ENCODE measurements around the gene LRIG2. TPM values are rescaled to one million over a fixed set of nuclear protein-coding genes. Genes with fewer than 3 reads are reported as not detected.
A peak's percentile ranks its signal among the peaks of the same experiment; 100 is the strongest.
"Not testable (repeated sequence)": the region's sequence is repeated elsewhere in the genome, so short reads cannot be mapped to it uniquely, and the experiment has no call there.

The LRIG2 gene, protein sequence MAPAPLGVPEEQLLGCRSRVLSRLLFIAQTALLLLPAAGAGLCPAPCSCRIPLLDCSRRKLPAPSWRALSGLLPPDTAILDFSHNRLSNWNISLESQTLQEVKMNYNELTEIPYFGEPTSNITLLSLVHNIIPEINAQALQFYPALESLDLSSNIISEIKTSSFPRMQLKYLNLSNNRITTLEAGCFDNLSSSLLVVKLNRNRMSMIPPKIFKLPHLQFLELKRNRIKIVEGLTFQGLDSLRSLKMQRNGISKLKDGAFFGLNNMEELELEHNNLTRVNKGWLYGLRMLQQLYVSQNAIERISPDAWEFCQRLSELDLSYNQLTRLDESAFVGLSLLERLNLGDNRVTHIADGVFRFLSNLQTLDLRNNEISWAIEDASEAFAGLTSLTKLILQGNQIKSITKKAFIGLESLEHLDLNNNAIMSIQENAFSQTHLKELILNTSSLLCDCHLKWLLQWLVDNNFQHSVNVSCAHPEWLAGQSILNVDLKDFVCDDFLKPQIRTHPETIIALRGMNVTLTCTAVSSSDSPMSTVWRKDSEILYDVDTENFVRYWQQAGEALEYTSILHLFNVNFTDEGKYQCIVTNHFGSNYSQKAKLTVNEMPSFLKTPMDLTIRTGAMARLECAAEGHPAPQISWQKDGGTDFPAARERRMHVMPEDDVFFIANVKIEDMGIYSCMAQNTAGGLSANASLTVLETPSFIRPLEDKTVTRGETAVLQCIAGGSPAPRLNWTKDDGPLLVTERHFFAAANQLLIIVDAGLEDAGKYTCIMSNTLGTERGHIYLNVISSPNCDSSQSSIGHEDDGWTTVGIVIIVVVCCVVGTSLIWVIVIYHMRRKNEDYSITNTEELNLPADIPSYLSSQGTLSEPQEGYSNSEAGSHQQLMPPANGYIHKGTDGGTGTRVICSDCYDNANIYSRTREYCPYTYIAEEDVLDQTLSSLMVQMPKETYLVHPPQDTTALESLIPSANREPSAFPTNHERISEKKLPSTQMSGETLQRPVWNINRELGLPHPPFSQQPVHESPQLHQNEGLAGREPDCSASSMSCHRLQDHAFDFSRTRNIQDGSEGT
- total RNA-seq (10 to 100 TPM in 2 of 9 donors, 1 to 10 TPM in 7; 5.9 to 13.1 (median 8.6) TPM), polyA plus RNA-seq (1 to 10 TPM; 3.5 to 5.3 TPM)
- long read RNA-seq, donor 1, full-length matches to known transcripts, result 4 of 8 reads
- long read RNA-seq, donor 1, partial matches to known transcripts, result 4 of 8 reads
- long read RNA-seq, donor 1, other reads (novel, unspliced or antisense), result 0 of 8 reads
- long read RNA-seq, donor 2, full-length matches to known transcripts, result 12 of 25 reads
- long read RNA-seq, donor 2, partial matches to known transcripts, result 8 of 25 reads
- long read RNA-seq, donor 2, other reads (novel, unspliced or antisense), result 5 of 25 reads
- long read RNA-seq, donor 3, full-length matches to known transcripts, result 6 of 9 reads
- long read RNA-seq, donor 3, partial matches to known transcripts, result 1 of 9 reads
- long read RNA-seq, donor 3, other reads (novel, unspliced or antisense), result 2 of 9 reads

DNA sequence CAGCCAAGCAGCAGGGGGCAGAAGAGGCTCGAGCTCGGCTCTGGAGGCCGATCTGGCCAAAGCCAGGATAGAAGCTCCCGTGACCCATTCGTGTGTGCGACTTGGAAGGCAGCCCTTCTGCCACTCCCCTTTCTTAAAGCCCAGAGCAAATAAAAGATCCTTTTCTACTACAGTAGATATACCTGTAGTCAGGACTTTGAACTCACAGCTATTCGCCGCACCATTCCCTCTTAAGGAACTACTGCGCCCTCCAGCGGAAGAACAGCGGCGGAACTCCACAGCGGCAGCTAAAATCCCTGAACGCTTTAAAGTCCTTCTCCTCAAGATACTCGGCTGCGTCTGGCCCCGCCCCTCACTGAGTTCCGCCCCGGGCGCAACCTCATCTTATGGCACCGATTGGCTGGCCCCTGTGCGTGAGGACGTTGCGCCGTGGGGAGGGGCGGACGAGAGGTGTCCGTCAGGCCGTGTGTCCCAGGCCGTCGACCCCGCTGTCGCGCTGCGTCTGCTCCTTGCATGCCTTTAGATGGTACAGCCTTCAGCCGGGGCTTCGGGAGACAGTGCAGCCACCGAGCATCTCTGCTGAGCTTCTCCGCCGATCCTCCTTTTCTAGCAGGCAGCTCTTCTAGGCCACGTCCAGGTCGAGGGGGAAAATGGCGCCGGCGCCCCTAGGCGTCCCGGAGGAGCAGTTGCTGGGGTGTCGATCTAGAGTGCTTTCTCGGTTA is at the start of gene LRIG2:
LRIG2 (plus strand) TSS at position 442 of the 722 bp plus-strand sequence; CDS start at position 651, 209 bp downstream.
- Histone ChIP-seq H3K36me3 (peaks cover 0 to 16% (median 5%) of the 10 kb centered on the region in 9 donors), H3K27ac (peak within 1 kb of the TSS; percentile 87 to 96 (median 92)), H3K9me3 (no peaks in the 10 kb centered on the region), H3K27me3 (no peaks in the 10 kb centered on the region), H3K4me3 (peak within 1 kb of the TSS; percentile 66 to 89 (median 78)), H3K4me1 (peaks cover 4 to 40% (median 26%) of the 10 kb centered on the region in 12 donors)
- peak; percentile 71 to 85 for TF ChIP-seq POLR2A (IDR thresholded peaks at IDR 0.05)
- TF ChIP-seq, protein P1, sequence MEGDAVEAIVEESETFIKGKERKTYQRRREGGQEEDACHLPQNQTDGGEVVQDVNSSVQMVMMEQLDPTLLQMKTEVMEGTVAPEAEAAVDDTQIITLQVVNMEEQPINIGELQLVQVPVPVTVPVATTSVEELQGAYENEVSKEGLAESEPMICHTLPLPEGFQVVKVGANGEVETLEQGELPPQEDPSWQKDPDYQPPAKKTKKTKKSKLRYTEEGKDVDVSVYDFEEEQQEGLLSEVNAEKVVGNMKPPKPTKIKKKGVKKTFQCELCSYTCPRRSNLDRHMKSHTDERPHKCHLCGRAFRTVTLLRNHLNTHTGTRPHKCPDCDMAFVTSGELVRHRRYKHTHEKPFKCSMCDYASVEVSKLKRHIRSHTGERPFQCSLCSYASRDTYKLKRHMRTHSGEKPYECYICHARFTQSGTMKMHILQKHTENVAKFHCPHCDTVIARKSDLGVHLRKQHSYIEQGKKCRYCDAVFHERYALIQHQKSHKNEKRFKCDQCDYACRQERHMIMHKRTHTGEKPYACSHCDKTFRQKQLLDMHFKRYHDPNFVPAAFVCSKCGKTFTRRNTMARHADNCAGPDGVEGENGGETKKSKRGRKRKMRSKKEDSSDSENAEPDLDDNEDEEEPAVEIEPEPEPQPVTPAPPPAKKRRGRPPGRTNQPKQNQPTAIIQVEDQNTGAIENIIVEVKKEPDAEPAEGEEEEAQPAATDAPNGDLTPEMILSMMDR (IDR thresholded peaks at IDR 0.05), result peak; percentile 82 to 96 (median 86)
- WGBS, 4 donors, result 0 to 1% (median 0%) methylated on average over 27 to 49 of the region's 49 CpGs
- intact Hi-C loops (cut with DNase I), result loop anchor here in 8 of 10 donors (2.0 to 10.0 kb wide), 4 partner anchors 356 to 604 kb away; partner anchors contain the start of gene PPM1J (in 6 of the 8)
- ATAC-seq, result peak; percentile 99 to 100 (median 100)
- peak; percentile 98 to 99 (median 98) for DNase-seq

GRCh38 chr1:113023316-113023715 is 49.7 kb upstream of the LRIG2 start:
- whole genome bisulfite sequencing, 4 donors, result 97 to 98% (median 98%) methylated on average over 4 of the region's 4 CpGs
- not testable (repeated sequence) for H3K36me3 ChIP-seq, DNase-seq, ATAC-seq, H3K4me3 ChIP-seq, H3K9me3 ChIP-seq, H3K27ac ChIP-seq, H3K27me3 ChIP-seq
- H3K4me1 ChIP-seq, result peaks cover 0 to 13% (median 0%) of the 10 kb centered on the region in 12 donors
- intact Hi-C loops (cut with DNase I), result loop anchor here in 1 of 10 donors (10.0 kb wide), 1 partner anchor 69 kb away; the partner anchor contains the start of gene SLC16A1

GRCh38 chr1:113027007-113027406 is 46.0 kb upstream of the LRIG2 start:
- peak; percentile 25 to 62 (median 46) for ATAC-seq
- no peak for TF ChIP-seq POLR2A (IDR thresholded peaks at IDR 0.05)
- TF ChIP-seq, protein P1 (IDR thresholded peaks at IDR 0.05), result no peak
- Histone ChIP-seq H3K27ac (peak overlapping the region in 9 of 12 donors; percentile 12 to 70 (median 47)), H3K36me3 (no peaks in the 10 kb centered on the region), H3K9me3 (no peaks in the 10 kb centered on the region), H3K4me3 (no peak overlapping the region), H3K27me3 (no peaks in the 10 kb centered on the region), H3K4me1 (peaks cover 0 to 23% (median 2%) of the 10 kb centered on the region in 12 donors)
- peak in 1 of 5 donors; percentile 31 for DNase-seq
- intact Hi-C loops (cut with DNase I), result loop anchor here in 2 of 10 donors (5.0 to 10.0 kb wide), 3 partner anchors 35 to 72 kb away; partner anchors contain the start of gene SLC16A1 (in 2 of the 2)
- 51 to 68% (median 61%) methylated on average over 5 of the region's 5 CpGs for WGBS, 4 donors

Measured in heart left ventricle (tissue), 16 donors.